Natural killer cell (primary cell): Measurements from ENCODE around the gene CD58. TPM values are rescaled to one million over a fixed set of nuclear protein-coding genes. Genes with fewer than 3 reads are reported as not detected.

ENCODE experiments used
- ATAC-seq, 3 donors: fragments of 150-1000 bp in 2 of 3; fragments of 200-7000 bp in 1 of 3; cut with Tn5 transposase; 1 replicate in 1 of 3; 2 replicates in 2 of 3; pipeline ENCODE4 v1.10.0; 2021; ENCODE audit warnings: mild to moderate bottlenecking in 2 of 3, moderate library complexity in 2 of 3
- DNase-seq, 2 donors: peaks; one replicate each; pipeline versions ENCODE4 v3.0.0 to v3.0.0-alpha.2; 2013 to 2021; ENCODE audit warnings: mixed read lengths in 1 of 2
- H3K27ac ChIP-seq: one replicate; pipeline ENCODE4 v1.5.1; 2013; ENCODE audit warnings: mild to moderate bottlenecking, low read length
- H3K27me3 ChIP-seq: one replicate; pipeline ENCODE4 v1.6.1; 2013; ENCODE audit warnings: low read length; ENCODE audit not compliant: control insufficient read depth, insufficient read depth
- H3K36me3 ChIP-seq: one replicate; pipeline ENCODE4 v1.6.1; 2013; ENCODE audit warnings: low read length; ENCODE audit not compliant: control insufficient read depth, insufficient read depth
- H3K4me1 ChIP-seq: one replicate; pipeline ENCODE4 v1.6.1; 2013; ENCODE audit warnings: low read length; ENCODE audit not compliant: control insufficient read depth, insufficient read depth
- H3K4me3 ChIP-seq: one replicate; pipeline ENCODE4 v1.5.1; 2013; ENCODE audit warnings: low read length
- H3K9me3 ChIP-seq: one replicate; pipeline ENCODE4 v1.6.1; 2013; ENCODE audit warnings: low read length; ENCODE audit not compliant: control insufficient read depth, insufficient read depth
- H3K27ac Mint-ChIP-seq, 2 donors: one replicate each; pipeline ENCODE4 v1.8.0; 2022; ENCODE audit warnings: mild to moderate bottlenecking in 2 of 2, mixed read lengths in 2 of 2, moderate library complexity in 1 of 2
- H3K27me3 Mint-ChIP-seq, 2 donors: one replicate each; pipeline ENCODE4 v1.8.0; 2022; ENCODE audit warnings: low read depth in 2 of 2, mixed read lengths in 2 of 2
- H3K36me3 Mint-ChIP-seq: one replicate; pipeline ENCODE4 v1.8.0; 2022; ENCODE audit warnings: mixed read lengths
- H3K4me1 Mint-ChIP-seq, 2 donors: one replicate each; pipeline ENCODE4 v1.8.0; 2022; ENCODE audit warnings: mixed read lengths in 2 of 2
- H3K4me3 Mint-ChIP-seq: one replicate; pipeline ENCODE4 v1.8.0; 2022; ENCODE audit warnings: mild to moderate bottlenecking, moderate library complexity, mixed read lengths
- H3K9me3 Mint-ChIP-seq, 2 donors: one replicate each; pipeline ENCODE4 v1.8.0; 2022; ENCODE audit warnings: mixed read lengths in 2 of 2
- CTCF ChIP-seq: fragments of 200-600 bp; IDR thresholded peaks from one replicate; pipeline ENCODE4 v1.8.0; 2022; ENCODE audit warnings: antibody characterized with exemption
- WGBS: methylation state at CpG from one replicate; pipeline ENCODE4 v1.1.7; 2013; ENCODE audit warnings: missing lambda C conversion rate; ENCODE audit not compliant: insufficient coverage; 5-methylcytosine and 5-hydroxymethylcytosine counted together
- intact Hi-C: fragments of 100-400 bp; cut with micrococcal nuclease; formaldehyde crosslinking; loops from one replicate; pipeline ENCODE4 v1.14.2; 2022
- total RNA-seq, 4 donors: library from RNA; stranded (reverse); fragments of 120-200 nt in 1 of 4; gene quantifications; one replicate each; pipeline versions ENCODE4 v1.2.3 to v1.2.4, GENCODE V29; 2013 to 2022

Gene CD58
- total RNA-seq, 3 donors from 2014 or later (not counting 1 experiment from before 2014, with no cell fraction given): 27.4 to 34.0 (median 28.6) TPM

DNA sequence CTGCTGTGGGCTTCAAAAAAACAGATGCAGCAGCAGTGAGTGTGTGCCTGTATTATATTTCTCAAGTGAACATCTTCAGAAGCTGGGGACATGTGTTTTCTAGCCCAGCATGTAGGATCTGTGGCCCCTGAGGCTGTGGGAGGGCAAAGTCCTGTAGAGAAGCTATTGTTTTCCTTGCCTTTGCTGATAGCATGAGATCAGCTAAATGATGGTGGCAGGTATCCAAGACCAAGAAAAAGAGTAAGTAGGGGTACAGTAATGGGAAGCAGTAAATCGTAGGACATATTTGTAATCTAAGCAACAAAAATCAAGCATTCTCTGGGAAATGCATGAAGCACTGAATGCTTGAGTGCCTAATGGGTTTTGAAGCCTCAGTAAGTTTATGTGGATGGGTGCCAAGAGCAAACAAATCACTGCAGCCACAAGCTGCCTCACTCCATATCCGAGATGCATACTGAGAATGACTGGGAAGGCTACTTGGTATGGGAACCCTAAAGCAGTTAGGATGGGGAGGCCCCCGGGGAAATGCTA, 98.3 kb downstream of the CD58 start:
- H3K9me3 Mint-ChIP-seq: no peaks in the 10 kb centered on the region
- WGBS: 79% methylated on average over 3 of the region's 3 CpGs

GRCh38 chr1:116471241-116471640, 99.6 kb downstream of the CD58 start:
- DNase-seq (no peak), ATAC-seq (no peak)
- WGBS: 89% methylated on average over 4 of the region's 4 CpGs
- Histone ChIP-seq H3K4me3 (no peak overlapping the region), H3K9me3 (no peaks in the 10 kb centered on the region), H3K27me3 (no peaks in the 10 kb centered on the region), H3K4me1 (no peaks in the 10 kb centered on the region), H3K36me3 (no peaks in the 10 kb centered on the region), H3K27ac (no peak overlapping the region)
- Mint-ChIP-seq H3K27me3 (no peaks in the 10 kb centered on the region), H3K27ac (no peak overlapping the region), H3K4me1 (no peaks in the 10 kb centered on the region), H3K9me3 (peaks cover 0 to 2% of the 10 kb centered on the region in 2 donors), H3K36me3 (no peaks in the 10 kb centered on the region), H3K4me3 (no peak overlapping the region)
- no peak for TF ChIP-seq CTCF
- intact Hi-C loops: no loop called here

More for the DNA sequence above, 98.3 kb downstream of the CD58 start:
- no peak for TF ChIP-seq CTCF
- Mint-ChIP-seq H3K27me3 (no peaks in the 10 kb centered on the region), H3K4me1 (no peaks in the 10 kb centered on the region), H3K27ac (no peak overlapping the region), H3K36me3 (no peaks in the 10 kb centered on the region), H3K4me3 (no peak overlapping the region)
- Histone ChIP-seq H3K36me3 (no peaks in the 10 kb centered on the region), H3K9me3 (no peaks in the 10 kb centered on the region), H3K4me3 (no peak overlapping the region), H3K27ac (no peak overlapping the region), H3K4me1 (no peaks in the 10 kb centered on the region), H3K27me3 (no peaks in the 10 kb centered on the region)
- intact Hi-C loops: no loop called here
- DNase-seq (no peak), ATAC-seq (no peak)

DNA sequence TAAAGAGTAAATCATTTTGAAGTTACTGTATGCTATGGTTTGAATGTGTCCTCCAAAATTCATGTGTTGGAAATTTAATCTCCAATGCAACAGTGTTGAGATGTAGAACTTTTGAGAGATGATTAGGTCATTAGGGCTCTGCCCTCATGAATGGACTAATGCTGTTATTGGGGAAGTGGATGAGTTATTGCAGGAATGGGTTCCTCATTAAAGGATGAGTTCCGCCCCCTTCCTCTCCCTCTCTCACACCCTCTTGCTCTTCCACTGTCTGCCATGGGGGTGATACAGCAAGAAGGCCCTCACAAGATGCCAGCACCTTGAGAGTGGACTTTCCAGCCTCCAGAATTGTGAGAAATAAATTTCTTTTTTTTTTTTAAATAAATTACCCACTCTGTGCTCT, 100.2 kb downstream of the CD58 start:
- H3K36me3 Mint-ChIP-seq: no peaks in the 10 kb centered on the region
- no peaks in the 10 kb centered on the region for H3K27me3 ChIP-seq
- WGBS: no CpG with 5 or more reads among the region's 1 CpG
- no peaks in the 10 kb centered on the region for H3K9me3 ChIP-seq
- no peaks in the 10 kb centered on the region for H3K36me3 ChIP-seq
- no peaks in the 10 kb centered on the region for H3K4me1 Mint-ChIP-seq
- no peak overlapping the region for H3K4me3 ChIP-seq
- intact Hi-C loops: no loop called here
- no peak for TF ChIP-seq CTCF
- H3K4me3 Mint-ChIP-seq: no peak overlapping the region
- H3K27ac ChIP-seq: no peak overlapping the region
- peaks cover 3 to 5% of the 10 kb centered on the region in 2 donors for H3K27me3 Mint-ChIP-seq
- peaks cover 0 to 2% of the 10 kb centered on the region in 2 donors for H3K9me3 Mint-ChIP-seq
- DNase-seq (no peak), ATAC-seq (no peak)
- no peaks in the 10 kb centered on the region for H3K4me1 ChIP-seq
- no peak overlapping the region for H3K27ac Mint-ChIP-seq
